Adrenal gland (tissue), 5 donors: ENCODE data around the gene TBX6.

Source experiments
- POLR2A ChIP-seq, 2 donors: fragments of 450-650 bp; IDR thresholded peaks; one replicate each; pipeline ENCODE4 v1.6.1; 2017; ENCODE audit warnings: antibody characterized with exemption in 2 of 2, mild to moderate bottlenecking in 2 of 2, moderate library complexity in 1 of 2
- TF ChIP-seq, protein P1 (sequence below), 6 experiments: fragments of 450-650 bp in 4 of 6; fragments of 200-600 bp in 2 of 6; sonication (generic) in 1 of 6; IDR thresholded peaks; 1 replicate in 5 of 6; 2 replicates in 1 of 6; pipeline versions ENCODE4 v1.5.1 to v1.8.0; 2016 to 2021; ENCODE audit warnings: antibody characterized with exemption in 6 of 6, mild to moderate bottlenecking in 2 of 6, moderate library complexity in 1 of 6
- donor health status: DM: no; HTN: no; CAD: no.

DNA sequence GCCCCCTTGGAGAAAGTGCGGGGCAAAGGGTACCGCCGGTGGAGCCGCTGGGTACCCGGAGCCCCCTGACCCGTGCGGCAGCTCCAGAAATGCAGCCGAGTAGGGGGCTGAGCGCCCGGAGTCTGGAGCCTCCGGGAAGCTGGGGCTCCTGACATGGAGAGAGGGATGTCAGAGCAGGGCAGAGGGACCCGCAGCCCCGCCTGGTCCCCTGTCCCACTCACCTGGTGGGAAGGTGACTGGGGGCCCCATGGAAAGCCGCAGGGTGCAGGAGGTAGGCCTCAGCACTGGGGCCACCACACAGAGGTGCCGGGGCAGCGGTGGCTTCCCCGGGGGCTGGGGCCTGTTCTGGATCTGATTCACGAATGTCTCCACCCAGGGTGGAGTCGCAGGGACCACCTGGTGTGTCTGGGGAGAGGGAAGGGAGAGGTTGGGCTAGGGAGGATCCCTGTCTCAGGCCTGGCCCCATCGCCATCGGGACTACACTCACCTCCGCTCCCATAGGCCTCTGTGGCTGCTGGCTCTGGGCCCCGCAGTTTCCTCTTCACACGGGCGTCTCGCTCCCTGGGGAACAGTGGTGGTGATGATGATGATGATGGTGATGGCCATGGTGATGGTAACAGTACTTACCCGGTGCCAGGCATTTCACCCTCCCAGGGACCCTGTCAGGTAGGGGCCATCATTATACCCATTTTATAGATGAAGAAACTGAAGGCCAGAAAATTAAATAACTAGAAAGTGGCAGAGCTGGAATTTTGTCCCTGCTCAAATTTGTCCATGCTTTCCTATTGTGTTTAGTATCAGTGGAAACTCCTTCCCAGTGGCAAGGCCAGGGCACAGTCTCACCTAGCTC, 5.2 kb downstream of the TBX6 start:
- TF ChIP-seq POLR2A (IDR thresholded peaks at IDR 0.05), result no peak
- TF ChIP-seq, protein P1, sequence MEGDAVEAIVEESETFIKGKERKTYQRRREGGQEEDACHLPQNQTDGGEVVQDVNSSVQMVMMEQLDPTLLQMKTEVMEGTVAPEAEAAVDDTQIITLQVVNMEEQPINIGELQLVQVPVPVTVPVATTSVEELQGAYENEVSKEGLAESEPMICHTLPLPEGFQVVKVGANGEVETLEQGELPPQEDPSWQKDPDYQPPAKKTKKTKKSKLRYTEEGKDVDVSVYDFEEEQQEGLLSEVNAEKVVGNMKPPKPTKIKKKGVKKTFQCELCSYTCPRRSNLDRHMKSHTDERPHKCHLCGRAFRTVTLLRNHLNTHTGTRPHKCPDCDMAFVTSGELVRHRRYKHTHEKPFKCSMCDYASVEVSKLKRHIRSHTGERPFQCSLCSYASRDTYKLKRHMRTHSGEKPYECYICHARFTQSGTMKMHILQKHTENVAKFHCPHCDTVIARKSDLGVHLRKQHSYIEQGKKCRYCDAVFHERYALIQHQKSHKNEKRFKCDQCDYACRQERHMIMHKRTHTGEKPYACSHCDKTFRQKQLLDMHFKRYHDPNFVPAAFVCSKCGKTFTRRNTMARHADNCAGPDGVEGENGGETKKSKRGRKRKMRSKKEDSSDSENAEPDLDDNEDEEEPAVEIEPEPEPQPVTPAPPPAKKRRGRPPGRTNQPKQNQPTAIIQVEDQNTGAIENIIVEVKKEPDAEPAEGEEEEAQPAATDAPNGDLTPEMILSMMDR (IDR thresholded peaks at IDR 0.05), result no peak
